ENCODE results near the gene CNTN5. TPM values are rescaled to one million over a fixed set of nuclear protein-coding genes. Genes with fewer than 3 reads are reported as not detected.

Gene CNTN5
- total RNA-seq, 1 donor from 2014 or later, result 1.6 TPM

GRCh38 chr11:99716302-99716701, 695.6 kb downstream of the CNTN5 start:
- H3K4me1 Mint-ChIP-seq (ENCODE audit: low read depth, unreplicated experiment), result no peaks in the 10 kb centered on the region
- H3K36me3 Mint-ChIP-seq (ENCODE audit: unreplicated experiment), result no peaks in the 10 kb centered on the region
- H3K27me3 Mint-ChIP-seq (ENCODE audit: unreplicated experiment), result no peaks in the 10 kb centered on the region
- TF ChIP-seq CTCF (IDR thresholded peaks at IDR 0.05; ENCODE audit: partially characterized antibody, unreplicated experiment), result no peak
- no peak overlapping the region for H3K27ac Mint-ChIP-seq (ENCODE audit: unreplicated experiment)
- no peak for DNase-seq
- H3K4me3 Mint-ChIP-seq (ENCODE audit: unreplicated experiment), result no peak overlapping the region
- no peaks in the 10 kb centered on the region for H3K9me3 Mint-ChIP-seq (ENCODE audit: unreplicated experiment)

GRCh38 chr11:99718291-99718690, 697.5 kb downstream of the CNTN5 start:
- Mint-ChIP-seq H3K4me1 (ENCODE audit: low read depth, unreplicated experiment) (no peaks in the 10 kb centered on the region), H3K27me3 (ENCODE audit: unreplicated experiment) (no peaks in the 10 kb centered on the region), H3K27ac (ENCODE audit: unreplicated experiment) (no peak overlapping the region), H3K4me3 (ENCODE audit: unreplicated experiment) (no peak overlapping the region), H3K36me3 (ENCODE audit: unreplicated experiment) (no peaks in the 10 kb centered on the region), H3K9me3 (ENCODE audit: unreplicated experiment) (no peaks in the 10 kb centered on the region)
- TF ChIP-seq CTCF (IDR thresholded peaks at IDR 0.05; ENCODE audit: partially characterized antibody, unreplicated experiment), result no peak
- DNase-seq, result no peak

DNA sequence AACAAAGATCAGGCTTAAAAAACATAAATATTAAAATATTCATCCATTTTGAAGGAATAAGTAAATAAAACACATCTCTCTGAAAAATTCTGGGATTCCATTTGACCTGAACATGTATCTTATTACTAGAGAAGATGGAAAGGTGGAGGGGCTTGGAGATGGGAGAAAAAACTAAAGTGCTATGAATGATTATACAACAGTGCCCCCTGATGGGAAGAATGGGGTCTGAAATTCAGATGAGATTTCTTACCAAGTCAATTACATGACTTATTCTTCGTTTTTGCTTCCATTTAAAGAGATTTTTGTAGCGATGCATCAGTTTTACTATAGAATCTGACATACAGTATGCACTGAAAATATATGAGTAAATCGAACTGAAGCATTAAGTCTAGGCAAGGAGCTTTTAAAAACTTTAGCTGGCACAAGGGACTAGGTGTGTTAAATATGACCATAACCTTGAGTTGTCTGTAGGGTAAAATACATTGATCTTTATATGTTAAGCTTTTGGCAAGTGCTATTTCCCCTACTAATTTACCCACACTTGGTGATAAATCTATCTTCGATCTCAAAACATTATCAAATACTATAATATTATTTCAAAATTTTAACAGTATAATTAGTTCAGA, 718.8 kb downstream of the CNTN5 start:
- Mint-ChIP-seq H3K4me1 (ENCODE audit: low read depth, unreplicated experiment) (no peaks in the 10 kb centered on the region), H3K36me3 (ENCODE audit: unreplicated experiment) (no peaks in the 10 kb centered on the region), H3K4me3 (ENCODE audit: unreplicated experiment) (no peak overlapping the region), H3K27ac (ENCODE audit: unreplicated experiment) (no peak overlapping the region), H3K27me3 (ENCODE audit: unreplicated experiment) (no peaks in the 10 kb centered on the region), H3K9me3 (ENCODE audit: unreplicated experiment) (peaks cover 3% of the 10 kb centered on the region)
- DNase-seq, result no peak
- peak; percentile 83 for TF ChIP-seq CTCF (IDR thresholded peaks at IDR 0.05; ENCODE audit: partially characterized antibody, unreplicated experiment)

DNA sequence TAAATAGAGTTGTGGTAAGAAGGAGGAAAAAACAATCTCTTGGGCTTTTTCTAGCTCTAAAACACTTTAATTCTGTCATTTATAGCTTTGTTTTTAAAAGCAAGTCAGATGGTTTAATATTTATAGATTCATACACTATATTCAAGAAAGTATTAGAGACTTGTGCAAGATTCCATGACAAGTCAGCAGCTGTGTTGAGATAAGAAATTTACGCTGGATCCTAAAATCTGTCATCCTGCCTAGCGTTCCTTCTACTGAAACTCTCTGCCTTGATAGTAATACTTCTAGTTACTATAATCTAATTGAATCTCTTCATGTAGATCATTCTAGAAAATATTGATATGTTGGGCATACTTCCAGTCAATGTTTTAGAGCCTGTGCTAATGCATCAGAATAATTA, 721.8 kb downstream of the CNTN5 start:
- Mint-ChIP-seq H3K36me3 (ENCODE audit: unreplicated experiment) (no peaks in the 10 kb centered on the region), H3K27me3 (ENCODE audit: unreplicated experiment) (no peaks in the 10 kb centered on the region), H3K27ac (ENCODE audit: unreplicated experiment) (no peak overlapping the region), H3K4me1 (ENCODE audit: low read depth, unreplicated experiment) (no peaks in the 10 kb centered on the region), H3K9me3 (ENCODE audit: unreplicated experiment) (peaks cover 3% of the 10 kb centered on the region), H3K4me3 (ENCODE audit: unreplicated experiment) (no peak overlapping the region)
- no peak for DNase-seq
- TF ChIP-seq CTCF (IDR thresholded peaks at IDR 0.05; ENCODE audit: partially characterized antibody, unreplicated experiment), result no peak

- no peaks in the 10 kb centered on the region for H3K4me1 Mint-ChIP-seq (ENCODE audit: low read depth, unreplicated experiment)
- no peaks in the 10 kb centered on the region for H3K36me3 Mint-ChIP-seq (ENCODE audit: unreplicated experiment)
- DNase-seq, result no peak
- TF ChIP-seq CTCF (IDR thresholded peaks at IDR 0.05; ENCODE audit: partially characterized antibody, unreplicated experiment), result no peak
- H3K27ac Mint-ChIP-seq (ENCODE audit: unreplicated experiment), result no peak overlapping the region
- no peak overlapping the region for H3K4me3 Mint-ChIP-seq (ENCODE audit: unreplicated experiment)
- H3K27me3 Mint-ChIP-seq (ENCODE audit: unreplicated experiment), result no peaks in the 10 kb centered on the region
- no peaks in the 10 kb centered on the region for H3K9me3 Mint-ChIP-seq (ENCODE audit: unreplicated experiment)
These were observed 739.0 kb downstream of the CNTN5 start for GRCh38 chr11:99759787-99760186.
